Measurements from ENCODE around the gene TEKT5. TPM values are rescaled to one million over a fixed set of nuclear protein-coding genes. Genes with fewer than 3 reads are reported as not detected.
"Not testable (repeated sequence)": the region's sequence is repeated elsewhere in the genome, so short reads cannot be mapped to it uniquely, and the experiment has no call there.

TEKT5 gene
- total RNA-seq, 2 donors from 2014 or later: 0.31 TPM; not detected in 1

GRCh38 chr16:10654592-10655414 lies 39.9 kb downstream of the TEKT5 start:
- Mint-ChIP-seq H3K27me3 (ENCODE audit: insufficient read depth) (no peaks in the 10 kb centered on the region), H3K9me3 (no peaks in the 10 kb centered on the region), H3K36me3 (ENCODE audit: low read depth) (no peaks in the 10 kb centered on the region), H3K27ac (no peak overlapping the region), H3K4me3 (no peak overlapping the region), H3K4me1 (no peaks in the 10 kb centered on the region)
- DNase-seq: no peak
- Histone ChIP-seq H3K4me1 (ENCODE audit: control insufficient read depth, insufficient read depth, low read length) (no peaks in the 10 kb centered on the region), H3K4me3 (ENCODE audit: low read length) (no peak overlapping the region), H3K27ac (ENCODE audit: low read depth, low read length) (no peak overlapping the region), H3K9me3 (ENCODE audit: control insufficient read depth, low read length) (no peaks in the 10 kb centered on the region), H3K9ac (ENCODE audit: extremely low read depth, low read length, poor library complexity, severe bottlenecking) (no peak overlapping the region), H3K27me3 (ENCODE audit: control insufficient read depth, insufficient read depth, low read length, poor library complexity, severe bottlenecking) (no peaks in the 10 kb centered on the region), H3K36me3 (ENCODE audit: control insufficient read depth, insufficient read depth, low read length) (no peaks in the 10 kb centered on the region)
- 83 to 92% methylated on average over 2 to 7 of the region's 8 CpGs for WGBS, 2 experiments (ENCODE audit: insufficient coverage in 1 of 2, insufficient read length in 1 of 2)
- TF ChIP-seq CTCF (conservative IDR thresholded peaks at IDR 0.05): no peak

- no peaks in the 10 kb centered on the region for H3K36me3 ChIP-seq (ENCODE audit: control insufficient read depth, insufficient read depth, low read length)
- H3K4me1 ChIP-seq (ENCODE audit: control insufficient read depth, insufficient read depth, low read length): no peaks in the 10 kb centered on the region
- Mint-ChIP-seq H3K4me3 (no peak overlapping the region), H3K9me3 (no peaks in the 10 kb centered on the region), H3K27me3 (ENCODE audit: insufficient read depth) (no peaks in the 10 kb centered on the region), H3K36me3 (ENCODE audit: low read depth) (no peaks in the 10 kb centered on the region), H3K4me1 (no peaks in the 10 kb centered on the region), H3K27ac (no peak overlapping the region)
- no peak for TF ChIP-seq CTCF (conservative IDR thresholded peaks at IDR 0.05)
- DNase-seq: peak; percentile 73
- no peak overlapping the region for H3K27ac ChIP-seq (ENCODE audit: low read depth, low read length)
- H3K27me3 ChIP-seq (ENCODE audit: control insufficient read depth, insufficient read depth, low read length, poor library complexity, severe bottlenecking): no peaks in the 10 kb centered on the region
- H3K4me3 ChIP-seq (ENCODE audit: low read length): no peak overlapping the region
- 87 to 90% methylated on average over 2 to 8 of the region's 8 CpGs for WGBS, 2 experiments (ENCODE audit: insufficient coverage in 1 of 2, insufficient read length in 1 of 2)
- no peaks in the 10 kb centered on the region for H3K9me3 ChIP-seq (ENCODE audit: control insufficient read depth, low read length)
- H3K9ac ChIP-seq (ENCODE audit: extremely low read depth, low read length, poor library complexity, severe bottlenecking): no peak overlapping the region
Measured at GRCh38 chr16:10652730-10653590, 41.8 kb downstream of the TEKT5 start.

GRCh38 chr16:10649098-10649497 lies 45.6 kb downstream of the TEKT5 start:
- not testable (repeated sequence) for H3K27ac ChIP-seq (ENCODE audit: low read depth, low read length); H3K36me3 Mint-ChIP-seq (ENCODE audit: low read depth); H3K27ac Mint-ChIP-seq; DNase-seq; H3K4me3 ChIP-seq (ENCODE audit: low read length); H3K9me3 ChIP-seq (ENCODE audit: control insufficient read depth, low read length); H3K27me3 ChIP-seq (ENCODE audit: control insufficient read depth, insufficient read depth, low read length, poor library complexity, severe bottlenecking); H3K9ac ChIP-seq (ENCODE audit: extremely low read depth, low read length, poor library complexity, severe bottlenecking); H3K9me3 Mint-ChIP-seq; H3K4me3 Mint-ChIP-seq; H3K36me3 ChIP-seq (ENCODE audit: control insufficient read depth, insufficient read depth, low read length); H3K4me1 Mint-ChIP-seq; H3K4me1 ChIP-seq (ENCODE audit: control insufficient read depth, insufficient read depth, low read length); H3K27me3 Mint-ChIP-seq (ENCODE audit: insufficient read depth)
- 90% methylated on average over 1 of the region's 1 CpG; no CpG with 5 or more reads in 1 of the 2 experiments for WGBS, 2 experiments (ENCODE audit: insufficient coverage in 1 of 2, insufficient read length in 1 of 2)

Measured in endodermal cell (in vitro differentiated cells).